HEK293 (cell line): Measurements from ENCODE around the gene TMUB1.
A peak's percentile ranks its signal among the peaks of the same experiment; 100 is the strongest.

Source experiments
- CTCF ChIA-PET: fragments of 350-600 bp; formaldehyde crosslinking; extraction: SDS; loops from one replicate; lab custom pipeline; 2021; ENCODE audit warnings: antibody characterized with exemption; lab: Yijun Ruan, JAX
- POLR2A ChIA-PET: fragments of 300-600 bp; formaldehyde crosslinking; extraction: SDS; loops from one replicate; lab custom pipeline; 2020; ENCODE audit warnings: antibody characterized with exemption, inconsistent platforms; lab: Yijun Ruan, JAX
- H3K27ac ChIP-seq: fragments of 200-500 bp; sonication (Bioruptor generic); 2 replicates; pipeline ENCODE4 v1.5.1; 2014; ENCODE audit warnings: low read depth, low read length, control low read depth, inconsistent platforms; ENCODE audit errors: extremely low read depth
- H3K36me3 ChIP-seq, 2 experiments: fragments of 200-500 bp in 1 of 2; sonication (Bioruptor generic) in 1 of 2; 1 replicate in 1 of 2; 2 replicates in 1 of 2; pipeline ENCODE4 v1.5.1; 2014 to 2017; ENCODE audit warnings: inconsistent platforms in 2 of 2, low read length in 2 of 2; ENCODE audit not compliant: control insufficient read depth in 2 of 2, insufficient read depth in 1 of 2
- H3K4me1 ChIP-seq: fragments of 200-500 bp; sonication (Bioruptor generic); 2 replicates; pipeline ENCODE4 v1.5.1; 2014; ENCODE audit warnings: mild to moderate bottlenecking, low read length, inconsistent platforms; ENCODE audit not compliant: control insufficient read depth, insufficient read depth
- H3K4me3 ChIP-seq: 2 replicates; pipeline ENCODE4 v1.5.1; 2011; ENCODE audit warnings: low read depth, mild to moderate bottlenecking, control low read depth, low read length, moderate library complexity
- H3K9me3 ChIP-seq: fragments of 200-500 bp; sonication (Bioruptor generic); 2 replicates; pipeline ENCODE4 v1.5.1; 2014; ENCODE audit warnings: low read depth, low read length, inconsistent platforms; ENCODE audit not compliant: control insufficient read depth, insufficient read depth
- BCL11B ChIP-seq: fragments of 450-650 bp; formaldehyde crosslinking; IDR thresholded peaks from 2 replicates; pipeline ENCODE4 v1.5.1; 2016; ENCODE audit warnings: low read depth, missing biosample characterization, missing genetic modification characterization
- ELK4 ChIP-seq: IDR thresholded peaks from 2 replicates; pipeline ENCODE4 v1.6.1; 2011; ENCODE audit warnings: mild to moderate bottlenecking, low read depth, low read length, borderline replicate concordance
- KLF1 ChIP-seq: fragments of 450-650 bp; formaldehyde crosslinking; IDR thresholded peaks from 2 replicates; pipeline ENCODE4 v1.5.1; 2016; ENCODE audit warnings: missing biosample characterization, missing genetic modification characterization
- KLF9 ChIP-seq: fragments of 450-650 bp; formaldehyde crosslinking; IDR thresholded peaks from 2 replicates; pipeline ENCODE4 v1.5.1; 2016; ENCODE audit warnings: missing biosample characterization, missing genetic modification characterization, low read depth
- PATZ1 ChIP-seq: fragments of 450-650 bp; formaldehyde crosslinking; IDR thresholded peaks from 2 replicates; pipeline ENCODE4 v1.5.1; 2016; ENCODE audit warnings: missing biosample characterization, missing genetic modification characterization
- SP2 ChIP-seq: fragments of 450-650 bp; formaldehyde crosslinking; IDR thresholded peaks from 2 replicates; pipeline ENCODE4 v1.5.1; 2016; ENCODE audit warnings: missing biosample characterization, missing genetic modification characterization
- SP7 ChIP-seq: fragments of 450-650 bp; formaldehyde crosslinking; IDR thresholded peaks from 2 replicates; pipeline ENCODE4 v1.5.1; 2016; ENCODE audit warnings: missing biosample characterization, missing genetic modification characterization
- ZEB2 ChIP-seq: fragments of 450-650 bp; formaldehyde crosslinking; IDR thresholded peaks from 2 replicates; pipeline ENCODE4 v1.5.1; 2016; ENCODE audit warnings: missing biosample characterization, missing genetic modification characterization
- ZNF148 ChIP-seq: fragments of 450-650 bp; formaldehyde crosslinking; IDR thresholded peaks from 2 replicates; pipeline ENCODE4 v1.5.0; 2017; ENCODE audit warnings: missing biosample characterization, missing genetic modification characterization, borderline replicate concordance
- ZNF354C ChIP-seq: fragments of 450-650 bp; formaldehyde crosslinking; IDR thresholded peaks from 2 replicates; pipeline ENCODE4 v1.5.1; 2016; ENCODE audit warnings: missing biosample characterization, missing genetic modification characterization, low read depth, borderline replicate concordance
- ZNF692 ChIP-seq: fragments of 450-650 bp; formaldehyde crosslinking; IDR thresholded peaks from 2 replicates; pipeline ENCODE4 v1.5.1; 2016; ENCODE audit warnings: missing biosample characterization, missing genetic modification characterization
- ZNF747 ChIP-seq: fragments of 450-650 bp; formaldehyde crosslinking; IDR thresholded peaks from 2 replicates; pipeline ENCODE4 v1.5.1; 2016; ENCODE audit warnings: missing biosample characterization, missing genetic modification characterization
- ZNF791 ChIP-seq: fragments of 450-650 bp; formaldehyde crosslinking; IDR thresholded peaks from 2 replicates; pipeline ENCODE4 v1.5.1; 2016; ENCODE audit warnings: missing biosample characterization, missing genetic modification characterization
- TF ChIP-seq, protein P1 (sequence below): fragments of 450-650 bp; IDR thresholded peaks from 2 replicates; pipeline ENCODE4 v1.5.1; 2018; ENCODE audit warnings: missing biosample characterization, missing genetic modification characterization

Gene TMUB1

GRCh38 chr7:151062399-151063211 lies 20.7 kb downstream of the TMUB1 start:
- Histone ChIP-seq H3K4me1 (no peaks in the 10 kb centered on the region; the same call in 1 of the 2 replicates), H3K4me3 (no peak overlapping the region; the same call in 1 of the 2 replicates), H3K9me3 (no peaks in the 10 kb centered on the region), H3K36me3 (peaks cover 3 to 56% of the 10 kb centered on the region in 2 experiments; a peak in 2 of 3 replicates), H3K27ac (no peak overlapping the region)
- POLR2A ChIA-PET = interaction anchor here (0.9 to 2.3 kb wide), 11 partner anchors 8 to 53 kb away, joined by 3 to 22 read pairs (median 6); partner anchors contain the start of genes ABCB8 and FASTK
- CTCF ChIA-PET = interaction anchor here (0.7 to 2.3 kb wide), 7 partner anchors 16 to 52 kb away, joined by 3 to 14 read pairs (median 4); partner anchors contain the start of genes ABCB8 and FASTK
- TF ChIP-seq ZNF692 (tag by site-specific recombination) (no peak), SP2 (tag by site-specific recombination) (0 out of 2 replicates have a peak, but pooled peaks have one; percentile 10), ZNF791 (no peak), BCL11B (0 out of 2 replicates have a peak, but pooled peaks have one; percentile 16), ZEB2 (tag by site-specific recombination) (no peak), ELK4 (no peak), KLF9 (tag by site-specific recombination) (peak; percentile 36; the same call in 1 of the 2 replicates), PATZ1 (tag by site-specific recombination) (peak; percentile 31)
- TF ChIP-seq, protein P1, sequence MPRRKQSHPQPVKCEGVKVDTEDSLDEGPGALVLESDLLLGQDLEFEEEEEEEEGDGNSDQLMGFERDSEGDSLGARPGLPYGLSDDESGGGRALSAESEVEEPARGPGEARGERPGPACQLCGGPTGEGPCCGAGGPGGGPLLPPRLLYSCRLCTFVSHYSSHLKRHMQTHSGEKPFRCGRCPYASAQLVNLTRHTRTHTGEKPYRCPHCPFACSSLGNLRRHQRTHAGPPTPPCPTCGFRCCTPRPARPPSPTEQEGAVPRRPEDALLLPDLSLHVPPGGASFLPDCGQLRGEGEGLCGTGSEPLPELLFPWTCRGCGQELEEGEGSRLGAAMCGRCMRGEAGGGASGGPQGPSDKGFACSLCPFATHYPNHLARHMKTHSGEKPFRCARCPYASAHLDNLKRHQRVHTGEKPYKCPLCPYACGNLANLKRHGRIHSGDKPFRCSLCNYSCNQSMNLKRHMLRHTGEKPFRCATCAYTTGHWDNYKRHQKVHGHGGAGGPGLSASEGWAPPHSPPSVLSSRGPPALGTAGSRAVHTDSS (tag by site-specific recombination) = no peak

- Histone ChIP-seq H3K4me3 (no peak overlapping the region), H3K9me3 (no peaks in the 10 kb centered on the region), H3K27ac (no peak overlapping the region), H3K4me1 (no peaks in the 10 kb centered on the region; the same call in 1 of the 2 replicates), H3K36me3 (peaks cover 0 to 50% of the 10 kb centered on the region in 2 experiments; a peak in 1 of 3 replicates)
- ChIA-PET POLR2A (interaction anchor here (1.1 to 2.3 kb wide), 10 partner anchors 9 to 54 kb away, joined by 3 to 22 read pairs (median 6); partner anchors contain the start of genes ABCB8 and FASTK), CTCF (interaction anchor here (0.9 to 2.3 kb wide), 4 partner anchors 29 to 52 kb away, joined by 3 to 14 read pairs (median 6); no protein-coding TSS in a partner anchor)
- TF ChIP-seq ZNF354C (tag by site-specific recombination) = no peak
- no peak for TF ChIP-seq SP7 (tag by site-specific recombination)
- peak; percentile 43; the same call in 1 of the 2 replicates for TF ChIP-seq KLF1 (tag by site-specific recombination)
- no peak for TF ChIP-seq ZNF148
- TF ChIP-seq ZNF747 = no peak
These were observed 21.2 kb downstream of the TMUB1 start for GRCh38 chr7:151062111-151062398.
